ENCODE measurements around the gene INAFM2. TPM values are rescaled to one million over a fixed set of nuclear protein-coding genes. Genes with fewer than 3 reads are reported as not detected.

The INAFM2 gene
- total RNA-seq, 2 experiments from 2014 or later = 15.4 to 19.3 TPM

GRCh38 chr15:40314723-40315276 is 8.7 kb upstream of the INAFM2 start:
- CTCF ChIA-PET = interaction anchor here (1.6 to 9.5 kb wide), 3 partner anchors 23 to 40 kb away, joined by 5 to 95 read pairs (median 10); partner anchors contain the start of gene CCDC9B
- POLR2A ChIA-PET = no interaction called here

- CTCF ChIA-PET = interaction anchor here (0.6 to 9.5 kb wide), 4 partner anchors 21 to 51 kb away, joined by 3 to 95 read pairs (median 3); partner anchors contain the start of gene CCDC9B
- POLR2A ChIA-PET = interaction anchor here (0.6 kb wide), 1 partner anchor 91 kb away, joined by 3 read pairs; no protein-coding TSS in a partner anchor
Measured at GRCh38 chr15:40316931-40317330, 6.6 kb upstream of the INAFM2 start.

- ChIA-PET POLR2A (interaction anchor here (0.6 kb wide), 1 partner anchor 92 kb away, joined by 3 read pairs; no protein-coding TSS in a partner anchor), CTCF (interaction anchor here (1.2 to 9.5 kb wide), 5 partner anchors 9 to 50 kb away, joined by 3 to 95 read pairs (median 3); partner anchors contain the start of gene CCDC9B)
Measured at GRCh38 chr15:40317580-40317979, 5.9 kb upstream of the INAFM2 start.

- ChIA-PET POLR2A (interaction anchor here (1.0 kb wide), 1 partner anchor 12 kb away, joined by 3 read pairs; no protein-coding TSS in a partner anchor), CTCF (interaction anchor here (0.8 to 9.5 kb wide), 7 partner anchors 10 to 103 kb away, joined by 3 to 95 read pairs (median 5); partner anchors contain the start of genes ANKRD63, CCDC9B and PLCB2)
Measured at GRCh38 chr15:40320409-40320808, 3.1 kb upstream of the INAFM2 start.

- CTCF ChIA-PET = interaction anchor here (0.7 to 9.5 kb wide), 8 partner anchors 11 to 767 kb away, joined by 3 to 95 read pairs (median 4); partner anchors contain the start of genes CCDC9B and PLCB2
- POLR2A ChIA-PET = interaction anchor here (0.7 to 1.0 kb wide), 2 partner anchors 13 to 90 kb away, joined by 3 to 4 read pairs; no protein-coding TSS in a partner anchor
Measured at GRCh38 chr15:40320931-40321371, 2.5 kb upstream of the INAFM2 start.

- ChIA-PET POLR2A (interaction anchor here (1.0 to 1.8 kb wide), 4 partner anchors 10 to 83 kb away, joined by 3 to 8 read pairs (median 6); partner anchors contain the start of genes IVD and PLCB2), CTCF (interaction anchor here (1.0 to 9.5 kb wide), 12 partner anchors 12 to 270 kb away, joined by 3 to 95 read pairs (median 4); partner anchors contain the start of genes CCDC9B and PLCB2)
Measured at GRCh38 chr15:40322531-40323238, 807 bp upstream of the INAFM2 start.

GRCh38 chr15:40323953-40324937 is 753 bp downstream of the INAFM2 start:
- POLR2A ChIA-PET = interaction anchor here (1.4 kb wide), 1 partner anchor 16 kb away, joined by 7 read pairs; the partner anchor contains the start of gene PLCB2
- CTCF ChIA-PET = interaction anchor here (1.4 to 9.5 kb wide), 4 partner anchors 14 to 20 kb away, joined by 9 to 95 read pairs (median 26); partner anchors contain the start of gene CCDC9B

- POLR2A ChIA-PET = no interaction called here
Measured at GRCh38 chr15:40325188-40325587, 1.7 kb downstream of the INAFM2 start.

GRCh38 chr15:40325700-40326099 is 2.2 kb downstream of the INAFM2 start:
- CTCF ChIA-PET = interaction anchor here (1.4 to 5.4 kb wide), 5 partner anchors 12 to 52 kb away, joined by 4 to 40 read pairs (median 5); no protein-coding TSS in a partner anchor
- POLR2A ChIA-PET = no interaction called here

More at GRCh38 chr15:40325188-40325587, 1.7 kb downstream of the INAFM2 start:
- CTCF ChIA-PET = interaction anchor here (1.4 to 5.4 kb wide), 4 partner anchors 13 to 50 kb away, joined by 4 to 40 read pairs (median 8); no protein-coding TSS in a partner anchor

GRCh38 chr15:40327457-40327856 is 4.0 kb downstream of the INAFM2 start:
- ChIA-PET POLR2A (no interaction called here), CTCF (interaction anchor here (1.1 to 5.4 kb wide), 5 partner anchors 10 to 54 kb away, joined by 3 to 40 read pairs (median 5); partner anchors contain the start of gene CCDC9B)

- CTCF ChIA-PET = interaction anchor here (1.3 to 5.4 kb wide), 3 partner anchors 10 to 49 kb away, joined by 3 to 40 read pairs (median 7); no protein-coding TSS in a partner anchor
- POLR2A ChIA-PET = no interaction called here
Measured at GRCh38 chr15:40328176-40328575, 4.7 kb downstream of the INAFM2 start.

GRCh38 chr15:40328751-40329150 is 5.3 kb downstream of the INAFM2 start:
- ChIA-PET CTCF (interaction anchor here (0.6 to 5.4 kb wide), 6 partner anchors 9 to 165 kb away, joined by 3 to 40 read pairs (median 4); partner anchors contain the start of gene PLCB2), POLR2A (no interaction called here)

GRCh38 chr15:40329804-40330203 is 6.3 kb downstream of the INAFM2 start:
- ChIA-PET POLR2A (no interaction called here), CTCF (interaction anchor here (1.0 to 1.5 kb wide), 2 partner anchors 15 to 51 kb away, joined by 3 to 5 read pairs; no protein-coding TSS in a partner anchor)

GRCh38 chr15:40330368-40330836 is 6.9 kb downstream of the INAFM2 start:
- ChIA-PET CTCF (interaction anchor here (0.6 to 1.6 kb wide), 4 partner anchors 10 to 335 kb away, joined by 3 to 6 read pairs (median 5); partner anchors contain the start of gene CCDC9B), POLR2A (no interaction called here)

GRCh38 chr15:40331026-40331425 is 7.5 kb downstream of the INAFM2 start:
- POLR2A ChIA-PET = interaction anchor here (0.5 kb wide), 1 partner anchor 66 kb away, joined by 3 read pairs; no protein-coding TSS in a partner anchor
- CTCF ChIA-PET = interaction anchor here (0.6 to 1.6 kb wide), 3 partner anchors 10 to 335 kb away, joined by 3 to 6 read pairs (median 5); partner anchors contain the start of gene CCDC9B

GRCh38 chr15:40331637-40332036 is 8.1 kb downstream of the INAFM2 start:
- ChIA-PET POLR2A (interaction anchor here (0.5 kb wide), 1 partner anchor 65 kb away, joined by 3 read pairs; no protein-coding TSS in a partner anchor), CTCF (interaction anchor here (0.5 to 3.7 kb wide), 6 partner anchors 9 to 90 kb away, joined by 3 to 17 read pairs (median 4); partner anchors contain the start of gene CCDC9B)

GRCh38 chr15:40332113-40332781 is 8.8 kb downstream of the INAFM2 start:
- ChIA-PET CTCF (interaction anchor here (0.5 to 3.7 kb wide), 6 partner anchors 8 to 94 kb away, joined by 3 to 17 read pairs (median 4); partner anchors contain the start of gene CCDC9B), POLR2A (interaction anchor here (1.1 kb wide), 1 partner anchor 10 kb away, joined by 4 read pairs; no protein-coding TSS in a partner anchor)

Measured in activated CD8-positive, alpha-beta memory T cell treated with anti-CD3 and anti-CD28 coated beads for 36 hours (primary cell).